Tibial artery (tissue), 4 donors: ENCODE results near the gene RGP1.

Source experiments
- DNase-seq, 2 donors: peaks; one replicate each; pipeline ENCODE4 v3.0.0-alpha.2; 2019
- H3K27ac ChIP-seq, 2 donors: fragments of 200-600 bp; sonication (generic) in 1 of 2; 1 replicate in 1 of 2; 2 replicates in 1 of 2; pipeline ENCODE4 v1.5.1; 2018 to 2019; ENCODE audit warnings: mild to moderate bottlenecking in 1 of 2
- H3K27me3 ChIP-seq, 2 donors: fragments of 200-600 bp; sonication (generic) in 1 of 2; one replicate each; pipeline versions ENCODE4 v1.5.1 to v1.6.0; 2016 to 2019
- H3K36me3 ChIP-seq, 3 donors: fragments of 200-600 bp; sonication (generic) in 2 of 3; one replicate each; pipeline ENCODE4 v1.5.1; 2016 to 2019; ENCODE audit warnings: mild to moderate bottlenecking in 2 of 3
- H3K4me1 ChIP-seq, 4 donors: fragments of 200-600 bp; sonication (generic) in 2 of 4; 1 replicate in 3 of 4; 2 replicates in 1 of 4; pipeline ENCODE4 v1.5.1; 2016 to 2019
- H3K4me3 ChIP-seq, 2 donors: fragments of 200-600 bp; sonication (generic) in 1 of 2; 1 replicate in 1 of 2; 2 replicates in 1 of 2; pipeline ENCODE4 v1.5.1; 2018 to 2019; ENCODE audit warnings: mild to moderate bottlenecking in 2 of 2
- H3K9me3 ChIP-seq, 3 donors: fragments of 200-600 bp; sonication (generic) in 1 of 3; one replicate each; pipeline ENCODE4 v1.5.1; 2016 to 2019
- intact Hi-C: fragments of 100-400 bp; cut with DNase I; formaldehyde crosslinking; loops from one replicate; pipeline ENCODE4 v1.15.0; 2023; ENCODE audit warnings: low total_unique reads
- TF ChIP-seq, protein P1 (sequence below), 2 experiments: fragments of 200-600 bp in 1 of 2; fragments of 450-650 bp in 1 of 2; IDR thresholded peaks; one replicate each; pipeline ENCODE4 v1.5.1; 2017 to 2019; ENCODE audit warnings: antibody characterized with exemption in 2 of 2, mild to moderate bottlenecking in 1 of 2, moderate library complexity in 1 of 2

Gene RGP1

DNA sequence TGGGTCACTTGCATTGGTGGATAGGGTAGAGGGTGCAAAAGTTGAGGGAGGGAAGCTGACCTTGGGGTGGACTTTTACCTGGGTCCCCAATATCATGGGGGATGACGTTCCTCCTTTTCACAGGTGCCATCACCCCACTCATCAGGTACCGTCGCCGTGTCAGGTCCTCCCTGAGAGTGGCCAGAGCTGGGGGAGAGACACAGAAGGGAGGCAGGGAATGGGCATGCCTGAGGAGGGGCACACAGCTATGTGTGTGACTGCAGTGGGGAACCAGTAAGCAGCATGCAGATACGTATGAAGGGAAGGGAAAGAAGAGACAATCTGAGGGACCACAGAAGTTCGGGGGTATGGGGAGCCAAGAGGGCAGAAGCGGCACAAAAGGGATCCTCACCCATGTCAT lies 10.2 kb upstream of the RGP1 start:
- peaks cover 87 to 96% (median 95%) of the 10 kb centered on the region in 3 donors for H3K36me3 ChIP-seq
- DNase-seq = no peak
- no peak overlapping the region for H3K4me3 ChIP-seq
- TF ChIP-seq, protein P1, sequence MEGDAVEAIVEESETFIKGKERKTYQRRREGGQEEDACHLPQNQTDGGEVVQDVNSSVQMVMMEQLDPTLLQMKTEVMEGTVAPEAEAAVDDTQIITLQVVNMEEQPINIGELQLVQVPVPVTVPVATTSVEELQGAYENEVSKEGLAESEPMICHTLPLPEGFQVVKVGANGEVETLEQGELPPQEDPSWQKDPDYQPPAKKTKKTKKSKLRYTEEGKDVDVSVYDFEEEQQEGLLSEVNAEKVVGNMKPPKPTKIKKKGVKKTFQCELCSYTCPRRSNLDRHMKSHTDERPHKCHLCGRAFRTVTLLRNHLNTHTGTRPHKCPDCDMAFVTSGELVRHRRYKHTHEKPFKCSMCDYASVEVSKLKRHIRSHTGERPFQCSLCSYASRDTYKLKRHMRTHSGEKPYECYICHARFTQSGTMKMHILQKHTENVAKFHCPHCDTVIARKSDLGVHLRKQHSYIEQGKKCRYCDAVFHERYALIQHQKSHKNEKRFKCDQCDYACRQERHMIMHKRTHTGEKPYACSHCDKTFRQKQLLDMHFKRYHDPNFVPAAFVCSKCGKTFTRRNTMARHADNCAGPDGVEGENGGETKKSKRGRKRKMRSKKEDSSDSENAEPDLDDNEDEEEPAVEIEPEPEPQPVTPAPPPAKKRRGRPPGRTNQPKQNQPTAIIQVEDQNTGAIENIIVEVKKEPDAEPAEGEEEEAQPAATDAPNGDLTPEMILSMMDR (IDR thresholded peaks at IDR 0.05) = no peak
- intact Hi-C loops = no loop called here
- H3K9me3 ChIP-seq = no peaks in the 10 kb centered on the region
- peaks cover 0 to 19% (median 7%) of the 10 kb centered on the region in 4 donors for H3K4me1 ChIP-seq
- no peak overlapping the region for H3K27ac ChIP-seq
- H3K27me3 ChIP-seq = no peaks in the 10 kb centered on the region

DNA sequence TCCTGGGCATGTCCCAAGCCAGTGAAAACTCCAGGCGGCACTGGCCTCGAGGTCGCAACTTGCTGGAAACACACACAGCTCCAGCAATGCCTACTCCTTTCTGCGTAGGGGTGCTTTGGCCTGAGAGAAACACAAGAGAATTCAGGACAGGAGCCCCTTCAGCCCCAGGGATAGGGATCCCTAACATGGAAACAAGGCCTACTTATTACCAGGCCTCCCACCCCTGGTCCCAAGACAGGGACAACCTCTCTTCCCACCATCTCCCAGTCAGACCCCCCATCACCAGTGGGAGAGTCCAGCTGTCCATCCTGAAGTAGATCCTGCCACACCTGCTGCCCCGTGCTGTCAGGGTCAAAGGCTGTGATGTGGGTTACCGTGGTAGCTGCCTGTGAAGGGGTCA lies 8.8 kb upstream of the RGP1 start:
- peaks cover 0 to 19% (median 8%) of the 10 kb centered on the region in 4 donors for H3K4me1 ChIP-seq
- intact Hi-C loops = loop anchor here (10.0 kb wide), 1 partner anchor 75 kb away; the partner anchor contains the start of genes HINT2 and SPAG8
- TF ChIP-seq, protein P1 (IDR thresholded peaks at IDR 0.05) = no peak
- H3K9me3 ChIP-seq = no peaks in the 10 kb centered on the region
- peaks cover 84 to 99% (median 93%) of the 10 kb centered on the region in 3 donors for H3K36me3 ChIP-seq
- no peak overlapping the region for H3K4me3 ChIP-seq
- DNase-seq = no peak
- no peaks in the 10 kb centered on the region for H3K27me3 ChIP-seq
- no peak overlapping the region for H3K27ac ChIP-seq

DNA sequence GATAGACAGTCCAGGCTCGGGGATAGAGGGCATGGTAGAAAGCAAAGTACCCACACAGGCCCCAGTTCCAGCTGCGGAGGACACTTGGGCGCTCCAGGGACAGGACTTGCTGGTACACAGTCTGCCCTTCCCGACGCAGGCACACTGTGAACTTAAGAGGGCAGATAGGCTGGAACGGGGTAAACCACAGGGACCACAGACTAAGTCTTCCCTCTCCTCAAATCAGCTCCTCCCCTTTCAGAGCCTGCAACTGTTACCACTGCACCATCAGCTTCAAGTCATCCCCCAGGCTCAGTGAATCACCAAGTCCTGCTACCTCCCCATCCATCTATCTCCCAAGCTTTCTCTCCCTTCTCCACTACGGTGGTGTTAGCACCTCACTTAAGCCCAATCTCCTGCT lies 7.3 kb upstream of the RGP1 start:
- Histone ChIP-seq H3K4me3 (no peak overlapping the region), H3K27me3 (no peaks in the 10 kb centered on the region), H3K9me3 (no peaks in the 10 kb centered on the region), H3K4me1 (peaks cover 0 to 28% (median 19%) of the 10 kb centered on the region in 4 donors), H3K27ac (no peak overlapping the region), H3K36me3 (peaks cover 72 to 84% (median 78%) of the 10 kb centered on the region in 3 donors)
- TF ChIP-seq, protein P1 (IDR thresholded peaks at IDR 0.05) = no peak
- DNase-seq = no peak
- intact Hi-C loops = loop anchor here (10.0 kb wide), 1 partner anchor 73 kb away; the partner anchor contains the start of genes HINT2 and SPAG8

DNA sequence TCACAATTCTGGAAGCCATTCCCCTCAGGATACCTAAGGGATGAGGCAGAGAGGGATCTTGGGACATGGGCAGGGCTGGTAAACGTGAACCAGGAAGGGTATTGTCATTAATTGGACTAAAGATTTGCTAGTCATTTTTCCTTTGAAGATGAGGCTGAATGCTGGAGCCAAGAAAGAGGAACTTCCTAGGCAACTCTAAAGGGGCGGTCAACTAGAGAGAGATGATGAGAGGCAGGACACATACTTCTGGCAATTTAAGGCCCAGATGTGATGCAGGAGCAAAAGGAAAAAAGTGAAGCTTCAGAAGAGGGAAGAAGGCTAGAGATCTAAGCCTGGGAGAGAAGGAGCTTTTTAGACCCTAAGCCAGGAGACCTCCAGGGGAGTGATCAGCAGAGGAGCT lies 5.6 kb upstream of the RGP1 start:
- Histone ChIP-seq H3K36me3 (peaks cover 55 to 67% (median 61%) of the 10 kb centered on the region in 3 donors), H3K9me3 (no peaks in the 10 kb centered on the region), H3K27me3 (no peaks in the 10 kb centered on the region), H3K4me3 (no peak overlapping the region), H3K27ac (no peak overlapping the region), H3K4me1 (peaks cover 0 to 45% (median 35%) of the 10 kb centered on the region in 4 donors)
- no peak for DNase-seq
- intact Hi-C loops = loop anchor here (10.0 kb wide), 1 partner anchor 71 kb away; the partner anchor contains the start of genes HINT2 and SPAG8
- TF ChIP-seq, protein P1 (IDR thresholded peaks at IDR 0.05) = no peak

DNA sequence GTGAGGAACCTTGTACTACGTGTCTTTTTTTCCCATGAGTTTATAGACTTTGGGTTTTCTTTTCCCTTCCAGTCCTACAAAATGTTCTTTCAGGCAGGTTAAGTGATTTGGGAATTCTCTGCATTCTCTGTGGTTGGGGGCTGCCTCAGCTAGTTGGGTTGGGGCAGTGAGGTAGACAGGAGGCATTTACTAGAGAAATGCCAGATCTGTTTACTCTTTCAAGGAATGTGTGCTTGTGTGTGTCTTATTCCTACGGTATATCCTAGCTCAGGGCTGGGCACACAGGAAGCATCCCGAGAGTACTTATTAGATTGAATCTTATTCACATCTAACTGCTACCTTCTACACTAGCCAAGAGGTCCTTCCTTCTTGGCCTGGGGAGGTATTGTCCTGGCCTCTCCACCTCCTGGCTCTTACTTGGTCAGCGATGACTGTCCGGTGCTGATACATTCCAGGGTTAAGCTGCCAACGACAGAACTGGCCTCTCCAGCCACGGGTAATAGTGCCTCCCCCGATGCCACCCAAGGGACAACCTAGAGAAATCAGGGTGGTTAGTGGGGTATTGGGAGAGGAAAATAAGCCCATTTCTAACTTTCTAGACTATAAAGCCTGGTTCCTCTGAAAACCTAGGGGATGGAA lies 5.1 kb upstream of the RGP1 start:
- Histone ChIP-seq H3K36me3 (peaks cover 49 to 62% (median 55%) of the 10 kb centered on the region in 3 donors), H3K27ac (peak overlapping the region in 1 of 2 donors; percentile 27), H3K9me3 (no peaks in the 10 kb centered on the region), H3K4me1 (peaks cover 0 to 45% (median 35%) of the 10 kb centered on the region in 4 donors), H3K27me3 (no peaks in the 10 kb centered on the region), H3K4me3 (no peak overlapping the region)
- no peak for DNase-seq
- intact Hi-C loops = loop anchor here (10.0 kb wide), 1 partner anchor 71 kb away; the partner anchor contains the start of genes HINT2 and SPAG8
- TF ChIP-seq, protein P1 (IDR thresholded peaks at IDR 0.05) = no peak
